NB4 (cell line): ENCODE data around the gene TMEM88.

Source experiments
- DNase-seq: peaks from one replicate; pipeline ENCODE4 v3.0.0; 2010; ENCODE audit warnings: low read depth
- H3K4me3 ChIP-seq: one replicate; pipeline ENCODE4 v1.5.1; 2011; ENCODE audit warnings: mild to moderate bottlenecking, low read depth, low read length, moderate library complexity
- CTCF ChIP-seq: IDR thresholded peaks from one replicate; pipeline ENCODE4 v1.5.1; 2012; ENCODE audit warnings: low read depth, low read length
- MAX ChIP-seq: IDR thresholded peaks from 2 replicates; pipeline ENCODE4 v1.6.1; 2011; ENCODE audit warnings: low read depth, low read length
- MYC ChIP-seq: IDR thresholded peaks from 2 replicates; pipeline ENCODE4 v1.6.1; 2011; ENCODE audit warnings: low read depth, low read length
- POLR2A ChIP-seq: IDR thresholded peaks from 2 replicates; pipeline ENCODE4 v1.6.1; 2011; ENCODE audit warnings: mild to moderate bottlenecking; ENCODE audit not compliant: insufficient read length; ENCODE audit errors: extremely low read depth

TMEM88 gene

GRCh38 chr17:7887482-7888183 lies 32.8 kb downstream of the TMEM88 start:
- DNase-seq = peak; percentile 87
- peak overlapping the region; percentile 73 for H3K4me3 ChIP-seq
- no peak; the same call in 1 of the 2 replicates for TF ChIP-seq MYC

GRCh38 chr17:7888184-7888920 lies 33.5 kb downstream of the TMEM88 start, which contains the start of gene CHD3:
TSS of gene CHD3 (plus strand) at chr17:7888789. CDS start at chr17:7889001, 212 bp downstream.
- no peak for DNase-seq
- TF ChIP-seq CTCF = no peak
- no peak for TF ChIP-seq MAX
- no peak for TF ChIP-seq MYC
- TF ChIP-seq POLR2A = no peak
- peak within 1 kb of the TSS; percentile 73 for H3K4me3 ChIP-seq

GRCh38 chr17:7889166-7889955 lies 34.5 kb downstream of the TMEM88 start:
- DNase-seq = no peak
- H3K4me3 ChIP-seq = no peak overlapping the region
- no peak for TF ChIP-seq POLR2A

- no peak for DNase-seq
- TF ChIP-seq CTCF (no peak), MAX (no peak), POLR2A (no peak), MYC (no peak)
- no peak overlapping the region for H3K4me3 ChIP-seq
Observed at GRCh38 chr17:7893187-7893880, 38.5 kb downstream of the TMEM88 start.

- TF ChIP-seq MAX (no peak), MYC (no peak), CTCF (no peak), POLR2A (no peak)
- no peak overlapping the region for H3K4me3 ChIP-seq
- DNase-seq = no peak
Observed at GRCh38 chr17:7894226-7894625, 39.4 kb downstream of the TMEM88 start.

GRCh38 chr17:7894866-7895265 lies 40.0 kb downstream of the TMEM88 start:
- DNase-seq = no peak
- no peak overlapping the region for H3K4me3 ChIP-seq
- TF ChIP-seq MYC (no peak), POLR2A (no peak), MAX (no peak), CTCF (no peak)
